HG03066 (cell line): ENCODE measurements around the gene RDH14.

Experiments used
- ATAC-seq: cut with Tn5 transposase; IDR thresholded peaks from one replicate; pipeline ENCODE4 v1.9.1; 2021; ENCODE audit warnings: low read depth; ENCODE audit not compliant: unreplicated experiment

The RDH14 gene

GRCh38 chr2:18578033-18578432 is 17.6 kb upstream of the RDH14 start:
- ATAC-seq: no peak

DNA sequence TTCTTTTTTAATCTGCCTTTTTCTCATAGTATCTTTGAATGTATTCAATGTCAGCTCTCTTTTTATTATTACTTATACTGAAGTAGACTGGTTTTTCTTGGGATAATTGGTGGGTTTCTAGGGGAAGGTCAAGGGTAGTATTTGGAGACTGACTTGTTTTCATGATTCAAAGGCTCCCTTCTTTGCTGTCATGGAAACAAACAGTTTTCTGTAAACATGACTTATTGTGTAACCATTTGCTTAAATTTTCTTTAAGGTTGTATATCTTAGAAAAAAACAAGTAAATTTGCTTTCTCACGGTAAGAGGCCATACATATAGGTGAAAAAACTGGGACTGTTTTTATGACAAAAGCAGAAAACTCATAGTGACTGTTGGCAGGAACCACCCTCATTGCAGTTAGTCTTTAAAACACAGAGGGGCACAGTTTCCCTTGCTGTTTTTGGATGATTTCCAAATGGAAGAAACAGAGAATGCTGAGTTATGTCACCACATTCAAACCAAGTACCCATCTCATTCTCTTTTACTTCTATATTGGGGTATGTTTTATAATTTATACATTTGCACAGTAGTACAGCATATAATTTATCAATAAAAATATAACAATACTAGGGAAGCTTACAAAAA is 5.8 kb upstream of the RDH14 start:
- no peak for ATAC-seq

GRCh38 chr2:18560797-18561085 is 288 bp upstream of the RDH14 start:
- no peak for ATAC-seq

DNA sequence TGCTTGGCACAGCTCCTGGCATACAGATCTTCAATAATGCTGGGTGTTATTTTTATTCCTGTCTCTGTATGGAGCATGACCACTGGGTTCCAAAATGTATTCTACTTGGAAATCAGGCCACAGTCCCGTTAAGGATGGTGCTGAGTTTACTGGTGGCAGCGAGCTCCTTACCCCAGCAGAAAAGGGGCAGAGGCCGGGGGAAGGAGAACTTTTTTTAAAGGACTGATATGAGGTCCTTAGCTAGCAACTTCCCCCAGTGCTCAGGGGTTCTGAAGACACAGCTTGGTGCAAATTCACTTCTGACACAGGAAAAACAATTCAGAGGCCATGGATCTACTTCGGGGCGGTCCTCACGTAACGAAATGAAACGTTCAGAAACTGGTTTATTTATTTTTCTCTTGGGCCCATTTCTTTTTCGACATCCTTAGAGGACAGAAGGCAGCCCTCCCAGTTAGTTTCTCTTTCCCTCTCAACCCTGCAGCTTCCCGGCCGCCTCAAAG is 872 bp downstream of the RDH14 start:
- no peak for ATAC-seq

- ATAC-seq: no peak
These were observed 2.0 kb downstream of the RDH14 start for GRCh38 chr2:18558458-18558857.

DNA sequence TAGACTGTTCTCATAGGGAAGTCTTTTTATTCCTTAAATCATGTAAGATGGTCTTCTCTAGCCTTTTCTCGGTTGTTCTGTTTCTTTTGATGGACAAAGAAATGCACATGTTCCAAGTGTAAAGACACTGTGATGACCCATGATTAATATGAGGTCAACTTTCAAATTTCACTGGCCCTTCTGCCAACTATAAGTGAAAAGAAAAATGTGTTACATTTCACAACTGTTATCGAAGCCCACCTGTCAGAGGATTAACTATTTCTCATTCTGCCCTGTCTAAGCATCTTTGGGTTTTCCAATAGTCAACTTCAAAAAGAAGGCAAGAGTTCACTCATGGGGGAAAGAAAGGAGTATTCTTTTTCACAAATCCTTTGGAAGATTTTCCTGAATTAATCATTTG is 3.3 kb downstream of the RDH14 start:
- no peak for ATAC-seq

- no peak for ATAC-seq
These were observed 7.9 kb downstream of the RDH14 start for GRCh38 chr2:18552351-18553077.

DNA sequence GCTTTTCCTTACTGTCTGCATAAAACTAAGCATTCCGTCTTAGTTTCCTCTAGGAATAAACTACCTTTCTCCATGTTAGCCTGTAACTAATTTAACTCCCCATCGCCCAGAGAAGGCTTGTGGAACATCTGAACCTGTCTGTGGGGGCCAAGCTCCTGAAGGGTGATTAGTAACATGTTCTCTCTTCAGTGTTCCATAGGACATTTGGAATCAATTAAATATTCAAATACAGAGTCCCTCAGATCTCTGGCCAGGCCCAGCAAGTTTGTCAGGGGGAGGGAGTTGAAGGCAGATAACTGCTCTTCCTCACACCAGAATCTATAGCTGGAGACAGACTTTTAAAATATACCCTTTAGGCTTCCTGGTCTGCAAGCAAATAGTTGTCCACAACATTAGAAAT is 8.8 kb downstream of the RDH14 start:
- no peak for ATAC-seq

DNA sequence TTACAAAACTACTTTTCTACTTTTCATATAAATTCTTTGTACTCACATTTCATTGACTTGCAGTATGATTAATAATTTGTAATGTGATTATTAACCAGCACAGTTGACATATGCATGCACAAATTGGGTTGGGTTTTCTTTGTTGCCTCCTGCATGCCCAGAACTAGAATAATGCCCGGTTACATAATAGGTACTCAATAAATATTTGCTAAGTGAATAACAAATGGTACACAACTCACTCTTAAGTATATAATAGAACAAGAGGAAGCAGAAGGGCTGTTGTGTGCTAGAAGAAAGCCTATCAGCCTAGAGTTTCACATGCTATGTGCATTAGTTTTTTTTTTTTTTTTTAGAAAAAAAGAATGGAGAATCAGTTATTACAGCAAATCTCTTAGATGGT is 9.3 kb downstream of the RDH14 start:
- no peak for ATAC-seq

DNA sequence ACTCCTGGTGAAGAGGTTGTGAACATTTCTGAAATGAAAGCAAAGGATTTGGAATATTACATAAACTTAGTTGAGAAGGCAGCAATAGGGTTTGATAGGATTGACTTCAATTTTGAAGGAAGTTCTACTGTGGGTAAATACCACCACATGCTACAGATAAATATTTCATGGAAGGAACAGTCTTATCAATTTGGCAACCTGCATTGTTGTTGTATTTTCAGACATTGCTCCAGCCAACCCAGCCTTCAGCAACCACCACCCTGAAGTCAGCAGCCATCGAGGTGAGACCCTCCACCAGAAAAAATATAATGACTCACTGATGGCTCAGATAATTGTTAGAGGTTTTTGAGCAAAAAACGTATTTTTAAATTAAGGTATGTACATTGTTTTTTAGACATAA is 10.0 kb downstream of the RDH14 start:
- ATAC-seq: no peak

DNA sequence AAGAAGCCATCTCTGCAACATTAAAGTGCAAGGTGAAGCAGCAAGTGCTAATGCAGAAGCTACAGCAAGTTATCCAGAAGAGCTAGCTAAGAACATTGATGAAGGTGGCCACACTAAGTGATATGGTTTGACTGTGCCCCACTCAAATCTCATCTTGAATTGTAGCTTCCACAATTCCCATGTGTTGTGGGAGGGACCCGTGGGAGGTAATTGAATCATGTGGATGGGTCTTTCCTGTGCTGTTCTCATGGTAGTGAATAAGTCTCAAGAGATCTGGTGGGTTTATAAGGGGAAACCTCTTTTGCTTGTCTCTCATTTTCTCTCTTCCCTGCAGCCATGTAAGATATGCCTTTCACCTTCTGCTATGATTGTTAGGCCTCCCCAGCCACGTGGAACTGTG is 11.4 kb downstream of the RDH14 start:
- ATAC-seq: no peak

GRCh38 chr2:18548621-18549020 is 11.8 kb downstream of the RDH14 start:
- ATAC-seq: no peak

DNA sequence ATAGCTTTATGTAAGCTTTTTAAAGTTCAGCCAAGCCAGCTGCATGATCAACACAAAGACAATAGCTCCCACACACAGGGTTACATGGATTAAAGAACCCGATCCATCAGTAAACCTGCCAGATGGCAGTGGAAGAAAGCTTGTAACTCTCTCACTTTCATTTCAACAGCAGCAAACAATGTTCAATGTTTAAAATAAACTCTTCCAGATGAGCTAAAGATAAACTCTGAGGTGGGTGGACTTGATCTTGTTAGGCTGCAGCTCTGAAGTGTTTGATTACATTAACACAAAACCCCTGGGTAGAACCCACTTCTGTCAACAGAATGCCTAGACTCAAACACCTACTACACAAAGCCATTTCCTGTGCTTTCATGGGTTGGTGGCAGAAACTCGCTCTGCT is 13.9 kb downstream of the RDH14 start:
- ATAC-seq: no peak

DNA sequence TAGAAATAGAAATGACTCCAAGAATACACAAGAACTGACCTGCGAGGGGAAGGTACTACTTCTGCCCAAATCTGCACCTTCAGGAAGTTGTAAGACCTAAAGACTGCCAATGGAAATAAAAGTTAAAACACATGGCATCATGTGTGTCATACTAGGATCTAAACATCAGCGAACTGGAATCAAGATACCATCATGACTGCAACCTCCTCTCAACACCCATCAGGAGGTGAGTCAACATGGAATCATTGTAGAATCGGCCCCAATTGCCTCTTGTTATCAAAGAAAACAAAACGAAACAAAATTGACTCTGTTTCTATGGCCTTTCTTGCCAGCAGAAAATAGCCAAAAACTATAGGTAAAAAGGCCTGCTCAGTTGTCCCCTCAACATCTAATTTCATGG is 15.1 kb downstream of the RDH14 start:
- no peak for ATAC-seq

DNA sequence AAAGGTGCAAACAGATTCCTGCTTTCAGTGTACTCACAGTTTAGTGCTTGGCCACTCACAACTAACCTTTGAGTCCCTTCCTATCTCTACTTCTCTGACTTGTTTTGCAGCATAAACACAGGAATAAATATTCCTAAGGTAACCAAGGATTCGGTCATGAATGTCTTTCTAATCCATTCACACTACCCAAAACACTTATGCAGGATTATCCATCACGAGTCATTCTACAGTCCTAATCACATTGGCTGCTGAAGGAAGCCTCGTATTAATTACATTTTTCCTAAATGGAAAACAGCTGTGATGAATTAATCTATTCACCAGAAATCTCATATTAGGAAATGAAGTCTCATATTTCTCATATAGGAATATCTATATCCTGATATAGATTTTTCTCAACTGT is 16.3 kb downstream of the RDH14 start:
- no peak for ATAC-seq

DNA sequence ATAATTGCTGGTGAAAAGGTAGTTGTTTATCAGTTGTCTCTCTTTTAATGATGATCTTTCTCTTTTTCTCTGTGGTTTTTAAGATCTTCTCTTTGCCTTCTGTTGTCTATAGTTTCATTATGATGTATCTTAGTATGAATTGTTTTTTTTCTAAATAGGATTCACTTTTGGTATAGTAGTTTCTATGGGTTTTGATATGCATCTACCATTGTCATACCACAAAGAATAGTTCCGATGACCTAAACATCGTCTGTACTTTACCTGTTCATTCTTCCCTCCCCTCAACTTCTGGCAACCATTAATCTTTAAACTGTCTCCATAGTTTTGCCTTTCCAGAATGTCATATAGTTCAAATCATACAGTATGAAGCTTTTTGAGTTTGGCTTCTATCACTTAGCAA is 19.6 kb downstream of the RDH14 start:
- no peak for ATAC-seq

DNA sequence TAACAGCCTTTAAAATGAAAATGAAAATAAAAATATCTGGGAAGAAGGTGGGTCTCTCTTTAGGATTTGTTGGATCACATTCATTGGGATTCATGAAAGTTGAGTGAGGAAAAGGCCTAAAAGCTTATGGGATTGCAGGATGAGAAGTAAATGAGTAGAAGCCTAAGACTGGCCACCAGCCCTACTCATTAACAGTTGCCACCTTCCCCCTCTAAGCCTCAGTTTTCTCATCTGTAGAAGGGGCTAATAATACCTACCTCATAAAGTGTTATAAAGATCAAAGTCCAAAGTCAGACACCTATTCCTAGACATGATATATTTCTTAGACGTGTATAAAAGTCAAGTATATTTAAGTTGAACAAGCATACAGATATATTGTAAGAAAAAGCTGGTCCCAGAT is 23.8 kb downstream of the RDH14 start:
- ATAC-seq: no peak

- no peak for ATAC-seq
These were observed 24.4 kb downstream of the RDH14 start for GRCh38 chr2:18536100-18536499.

GRCh38 chr2:18531194-18531593 is 29.3 kb downstream of the RDH14 start:
- ATAC-seq: no peak

GRCh38 chr2:18527822-18528221 is 32.6 kb downstream of the RDH14 start:
- ATAC-seq: no peak

DNA sequence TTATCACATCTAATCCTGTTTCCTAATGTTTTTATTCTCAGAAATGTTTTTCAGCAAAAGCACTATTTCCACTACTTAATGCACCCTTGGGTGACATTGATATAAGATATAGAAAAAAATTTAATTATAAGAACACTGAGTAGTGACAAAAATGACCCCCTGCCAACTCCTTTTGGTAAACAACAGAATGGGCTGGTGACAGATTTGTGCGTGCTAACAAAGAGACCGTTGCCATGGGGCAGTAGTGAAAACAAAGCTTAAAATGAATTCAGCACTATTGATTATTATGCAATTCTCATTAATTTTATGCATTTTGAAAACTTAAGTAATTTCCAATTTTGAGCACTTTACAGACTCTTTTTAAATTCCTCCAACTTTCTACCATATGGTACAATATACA is 33.1 kb downstream of the RDH14 start:
- ATAC-seq: no peak

DNA sequence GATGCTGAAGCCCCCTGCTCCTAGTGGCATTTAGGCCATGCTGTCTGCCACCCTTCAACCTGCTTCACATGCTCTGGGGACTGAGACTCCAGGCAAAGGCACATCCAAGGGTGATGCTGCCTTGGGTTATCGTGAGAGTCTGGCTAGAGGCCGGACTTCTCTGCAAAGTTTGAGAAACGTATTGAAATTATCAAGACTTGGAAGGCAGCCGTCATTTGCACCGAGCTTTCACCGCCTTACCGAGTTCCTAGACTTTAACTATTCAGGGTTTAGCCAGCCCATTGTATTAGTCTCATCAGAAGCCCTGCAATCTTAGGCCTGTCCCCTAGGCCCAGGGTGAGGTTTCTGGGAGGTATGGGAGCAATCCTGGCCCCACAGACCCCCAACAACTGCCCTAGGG is 34.0 kb downstream of the RDH14 start:
- ATAC-seq: no peak

DNA sequence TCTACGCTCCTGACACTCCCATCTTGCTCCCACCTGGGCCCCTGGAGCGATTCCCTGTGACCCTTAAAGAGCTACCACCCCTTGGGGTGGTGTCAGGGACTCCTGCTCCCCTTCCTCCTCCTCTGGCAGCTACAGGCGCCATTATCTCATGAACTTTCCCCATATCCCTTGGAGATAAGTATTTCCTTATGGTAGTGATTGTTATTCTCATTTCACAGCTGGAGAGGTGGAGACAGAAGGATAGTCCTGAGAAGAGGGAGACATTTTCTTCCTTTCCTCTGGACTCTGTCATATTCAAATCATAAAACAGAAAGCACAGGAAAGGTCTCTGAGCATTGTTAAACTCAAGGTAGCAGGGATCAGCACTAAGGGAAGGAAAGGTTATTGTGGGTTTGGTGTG is 34.6 kb downstream of the RDH14 start:
- no peak for ATAC-seq
